Neutrophil (primary cell): Measurements from ENCODE around the gene AFDN.

Experiments
- H3K27ac ChIP-seq: fragments of 200-600 bp; sonication (generic); 2 replicates; pipeline ENCODE4 v1.5.1; 2016; ENCODE audit warnings: mild to moderate bottlenecking, moderate library complexity
- H3K27me3 ChIP-seq: fragments of 200-600 bp; sonication (generic); 2 replicates; pipeline ENCODE4 v1.6.0; 2016; ENCODE audit warnings: mild to moderate bottlenecking
- H3K36me3 ChIP-seq: fragments of 200-600 bp; sonication (generic); 2 replicates; pipeline ENCODE4 v1.5.1; 2017
- H3K4me1 ChIP-seq, 2 experiments: fragments of 200-600 bp in 1 of 2; sonication (generic) in 1 of 2; 1 replicate in 1 of 2; 2 replicates in 1 of 2; pipeline versions ENCODE4 v1.5.1 to v1.6.1; 2013 to 2016; ENCODE audit warnings: low read depth in 1 of 2, low read length in 1 of 2, mild to moderate bottlenecking in 1 of 2, moderate library complexity in 1 of 2; ENCODE audit not compliant: control insufficient read depth in 1 of 2, insufficient read depth in 1 of 2
- H3K4me3 ChIP-seq, 2 experiments: fragments of 200-600 bp in 1 of 2; sonication (generic) in 1 of 2; 1 replicate in 1 of 2; 2 replicates in 1 of 2; pipeline ENCODE4 v1.5.1; 2013 to 2016; ENCODE audit warnings: low read depth in 1 of 2, low read length in 1 of 2, mild to moderate bottlenecking in 1 of 2, moderate library complexity in 1 of 2
- H3K9me3 ChIP-seq: fragments of 200-600 bp; sonication (generic); 2 replicates; pipeline ENCODE4 v1.5.1; 2016
- TF ChIP-seq, protein P1 (sequence below): fragments of 200-600 bp; sonication (generic); IDR thresholded peaks from 2 replicates; pipeline ENCODE4 v1.5.1; 2016; ENCODE audit warnings: antibody characterized with exemption

The AFDN gene

DNA sequence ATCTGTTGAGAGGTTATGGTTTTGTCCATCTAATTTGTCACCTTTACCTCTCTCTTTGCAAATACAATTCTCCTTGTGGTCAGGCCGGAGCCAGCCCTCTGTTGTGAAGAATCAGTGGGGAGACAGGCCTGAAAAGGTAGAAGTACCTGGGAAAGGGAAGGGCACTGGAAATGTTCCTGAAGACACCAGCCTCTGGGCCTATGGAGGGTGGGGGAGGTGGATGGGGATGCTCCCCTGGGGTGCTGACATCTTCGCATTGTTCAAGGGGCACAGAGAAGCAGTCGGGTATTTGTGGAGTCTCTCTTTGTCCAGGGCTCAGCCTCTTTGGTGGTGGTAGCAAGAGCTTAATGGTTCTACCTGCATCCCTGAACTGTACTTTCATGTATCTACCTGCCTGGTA is 24.4 kb upstream of the AFDN start:
- H3K4me3 ChIP-seq = no peak overlapping the region
- no peak overlapping the region for H3K27ac ChIP-seq
- H3K27me3 ChIP-seq = peaks cover 55% of the 10 kb centered on the region
- TF ChIP-seq, protein P1, sequence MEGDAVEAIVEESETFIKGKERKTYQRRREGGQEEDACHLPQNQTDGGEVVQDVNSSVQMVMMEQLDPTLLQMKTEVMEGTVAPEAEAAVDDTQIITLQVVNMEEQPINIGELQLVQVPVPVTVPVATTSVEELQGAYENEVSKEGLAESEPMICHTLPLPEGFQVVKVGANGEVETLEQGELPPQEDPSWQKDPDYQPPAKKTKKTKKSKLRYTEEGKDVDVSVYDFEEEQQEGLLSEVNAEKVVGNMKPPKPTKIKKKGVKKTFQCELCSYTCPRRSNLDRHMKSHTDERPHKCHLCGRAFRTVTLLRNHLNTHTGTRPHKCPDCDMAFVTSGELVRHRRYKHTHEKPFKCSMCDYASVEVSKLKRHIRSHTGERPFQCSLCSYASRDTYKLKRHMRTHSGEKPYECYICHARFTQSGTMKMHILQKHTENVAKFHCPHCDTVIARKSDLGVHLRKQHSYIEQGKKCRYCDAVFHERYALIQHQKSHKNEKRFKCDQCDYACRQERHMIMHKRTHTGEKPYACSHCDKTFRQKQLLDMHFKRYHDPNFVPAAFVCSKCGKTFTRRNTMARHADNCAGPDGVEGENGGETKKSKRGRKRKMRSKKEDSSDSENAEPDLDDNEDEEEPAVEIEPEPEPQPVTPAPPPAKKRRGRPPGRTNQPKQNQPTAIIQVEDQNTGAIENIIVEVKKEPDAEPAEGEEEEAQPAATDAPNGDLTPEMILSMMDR = no peak
- H3K9me3 ChIP-seq = no peaks in the 10 kb centered on the region
- no peaks in the 10 kb centered on the region for H3K4me1 ChIP-seq
- H3K36me3 ChIP-seq = no peaks in the 10 kb centered on the region

DNA sequence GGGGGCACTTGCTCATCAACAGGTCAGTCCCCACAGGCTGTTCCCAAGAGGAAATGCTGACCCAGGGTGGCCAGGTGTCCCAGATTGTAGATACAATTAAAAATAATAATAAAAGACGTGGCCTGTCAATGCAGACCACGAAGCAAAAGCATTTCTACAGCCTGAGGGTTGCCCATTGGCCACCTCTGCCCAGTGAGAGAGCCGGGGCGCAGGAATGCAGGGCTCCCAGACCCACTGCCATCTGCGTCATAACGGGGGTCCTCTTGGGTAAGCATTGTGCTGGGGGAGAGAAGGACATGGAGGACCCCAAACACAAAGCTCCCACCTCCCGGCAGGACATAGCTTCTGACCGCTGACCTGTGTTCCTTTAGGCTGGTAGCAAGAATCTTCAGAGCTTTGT is 22.9 kb upstream of the AFDN start:
- TF ChIP-seq, protein P1 = no peak
- Histone ChIP-seq H3K27ac (no peak overlapping the region), H3K9me3 (no peaks in the 10 kb centered on the region), H3K27me3 (peaks cover 55% of the 10 kb centered on the region), H3K4me3 (no peak overlapping the region), H3K4me1 (no peaks in the 10 kb centered on the region), H3K36me3 (no peaks in the 10 kb centered on the region)

DNA sequence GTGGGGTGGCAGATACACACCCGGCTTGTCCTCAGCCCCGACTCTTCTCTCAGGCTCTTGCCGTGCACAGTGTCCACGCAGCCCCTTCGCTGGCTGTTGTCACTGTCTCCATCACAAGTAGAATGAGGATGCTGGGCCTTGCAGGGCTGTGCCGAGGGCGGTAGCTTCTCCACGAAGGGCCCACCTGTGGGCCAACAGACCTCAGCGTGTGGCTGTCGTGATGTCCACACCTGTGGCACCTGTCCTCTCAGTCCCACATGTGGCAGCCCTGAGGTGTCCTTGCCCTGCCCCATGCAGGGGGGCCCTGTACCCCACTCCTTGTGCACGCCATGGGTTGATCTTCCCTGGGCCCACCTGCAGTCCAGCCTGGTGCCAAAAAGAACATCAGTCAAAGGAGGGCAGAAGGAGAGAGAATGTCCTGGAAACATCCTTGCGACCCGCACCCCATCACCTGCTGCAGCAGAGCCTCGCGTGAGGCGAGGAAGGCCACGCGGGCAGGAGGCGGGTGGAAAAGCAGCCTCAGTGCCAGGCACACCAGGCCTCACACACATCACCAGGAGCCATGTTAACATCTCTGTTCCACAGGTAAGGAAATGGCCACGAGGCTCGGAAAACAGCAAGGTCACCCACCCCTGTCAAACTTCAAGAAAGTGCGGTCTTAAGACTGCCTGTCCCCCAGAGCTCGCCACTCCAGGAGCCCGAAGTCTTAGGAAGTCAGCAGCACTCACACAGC is 22.3 kb upstream of the AFDN start:
- no peaks in the 10 kb centered on the region for H3K36me3 ChIP-seq
- TF ChIP-seq, protein P1 = no peak
- H3K4me1 ChIP-seq = no peaks in the 10 kb centered on the region
- no peak overlapping the region for H3K27ac ChIP-seq
- peaks cover 54% of the 10 kb centered on the region for H3K27me3 ChIP-seq
- H3K4me3 ChIP-seq = no peak overlapping the region
- H3K9me3 ChIP-seq = no peaks in the 10 kb centered on the region

DNA sequence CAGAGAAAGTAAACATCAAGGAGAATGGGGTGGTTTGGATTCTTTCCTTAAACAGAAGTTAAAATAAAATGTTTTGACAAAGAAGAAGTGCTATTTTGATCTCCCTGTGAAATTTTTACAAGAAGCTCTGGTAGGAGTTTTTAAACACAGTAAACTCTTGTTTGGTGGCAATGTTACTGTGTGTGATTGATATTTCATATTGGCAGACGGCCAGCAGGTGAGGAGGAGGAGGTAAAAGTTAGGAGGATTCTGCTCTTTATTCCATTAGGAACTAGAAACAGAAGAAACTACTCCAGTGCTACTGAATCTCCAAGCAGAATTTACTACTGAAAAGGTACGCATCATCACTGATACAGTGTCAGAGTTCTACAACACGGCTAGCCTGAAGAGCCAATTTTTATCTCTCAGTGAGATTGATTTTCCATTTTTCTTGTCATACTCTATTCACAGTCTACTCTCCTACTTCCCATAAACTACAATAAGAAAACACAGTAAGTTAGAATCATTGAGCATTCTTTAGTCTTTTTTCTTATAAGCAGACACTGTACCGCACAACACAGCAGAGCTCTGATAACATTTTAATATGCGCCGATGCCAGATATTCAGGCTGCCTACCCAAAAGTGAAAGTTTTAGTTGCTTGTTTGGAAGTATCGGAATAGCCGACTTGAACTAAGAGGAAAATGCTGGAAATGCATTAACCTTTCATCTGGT is 21.2 kb upstream of the AFDN start:
- no peaks in the 10 kb centered on the region for H3K9me3 ChIP-seq

DNA sequence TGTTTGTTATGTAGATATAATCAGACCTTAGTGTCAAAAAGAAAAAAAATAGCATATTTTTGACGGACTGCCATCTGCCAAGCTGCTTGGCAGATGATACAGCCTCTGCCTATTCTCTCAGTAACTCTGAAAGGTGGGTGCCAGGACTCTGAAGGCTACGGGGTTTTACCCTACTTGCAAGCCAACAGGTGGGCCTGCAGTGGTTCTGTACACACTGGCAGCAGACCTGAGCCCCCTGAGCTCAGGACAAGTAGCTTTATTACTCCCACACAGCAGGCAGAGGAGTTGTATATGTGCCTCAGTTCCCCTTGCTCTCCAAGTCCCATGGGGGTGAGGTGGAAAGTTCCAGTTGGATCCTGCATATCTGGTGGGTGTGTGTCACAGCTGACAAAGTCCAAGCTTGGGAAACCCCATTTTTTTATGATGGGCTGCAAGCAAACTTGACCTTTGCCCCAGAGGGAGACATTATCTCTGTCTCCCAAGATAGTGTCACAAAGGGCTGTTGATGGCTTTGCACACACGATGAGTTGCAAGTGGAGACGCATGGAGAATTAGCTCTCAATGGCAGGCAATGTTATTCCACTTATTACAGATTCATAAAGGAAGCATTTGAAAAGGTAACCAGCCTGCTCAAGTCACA is 20.5 kb upstream of the AFDN start:
- Histone ChIP-seq H3K9me3 (no peaks in the 10 kb centered on the region), H3K4me1 (no peaks in the 10 kb centered on the region), H3K27me3 (peaks cover 55% of the 10 kb centered on the region), H3K4me3 (no peak overlapping the region), H3K27ac (no peak overlapping the region), H3K36me3 (no peaks in the 10 kb centered on the region)
- TF ChIP-seq, protein P1 = no peak

More for the DNA sequence above, 21.2 kb upstream of the AFDN start:
- no peak overlapping the region for H3K27ac ChIP-seq
- no peak overlapping the region for H3K4me3 ChIP-seq
- H3K36me3 ChIP-seq = no peaks in the 10 kb centered on the region
- H3K4me1 ChIP-seq = no peaks in the 10 kb centered on the region
- H3K27me3 ChIP-seq = peaks cover 53% of the 10 kb centered on the region
- TF ChIP-seq, protein P1 = no peak
